GM19351 (cell line): ENCODE data around the gene MYH7B.

Experiments
- ATAC-seq: cut with Tn5 transposase; IDR thresholded peaks from one replicate; pipeline ENCODE4 v1.9.1; 2021; ENCODE audit warnings: mild to moderate bottlenecking, moderate library complexity; ENCODE audit not compliant: unreplicated experiment

The MYH7B gene

GRCh38 chr20:34990231-34990630, 34.6 kb downstream of the MYH7B start:
- no peak for ATAC-seq

DNA sequence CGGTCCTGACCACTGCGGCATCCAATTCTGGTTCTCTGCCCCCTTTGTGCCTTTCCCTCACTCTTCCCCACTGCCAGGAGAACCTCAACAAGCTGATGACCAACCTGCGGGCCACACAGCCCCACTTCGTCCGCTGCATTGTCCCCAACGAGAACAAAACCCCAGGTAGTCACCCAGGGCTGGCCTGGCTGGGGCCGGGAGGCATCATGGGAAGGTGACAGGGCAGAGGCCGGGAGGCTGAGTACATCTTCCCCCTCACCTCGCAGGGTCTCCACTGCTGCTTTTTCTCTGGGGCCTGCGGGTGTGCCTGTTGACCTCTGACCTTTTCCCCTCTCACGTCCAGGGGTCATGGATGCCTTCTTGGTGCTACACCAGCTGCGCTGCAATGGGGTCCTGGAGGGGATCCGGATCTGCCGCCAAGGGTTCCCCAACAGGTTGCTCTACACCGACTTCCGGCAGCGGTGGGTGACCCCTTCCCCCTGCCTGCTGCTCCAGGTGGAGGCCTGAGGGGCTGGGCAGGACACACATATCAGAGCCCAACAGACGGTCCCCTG, 35.1 kb downstream of the MYH7B start:
- ATAC-seq, result no peak

GRCh38 chr20:34992751-34993417, 37.2 kb downstream of the MYH7B start:
- ATAC-seq, result no peak

GRCh38 chr20:34993941-34994508, 38.4 kb downstream of the MYH7B start:
- ATAC-seq, result no peak

GRCh38 chr20:34994509-34995131, 39.0 kb downstream of the MYH7B start:
- no peak for ATAC-seq

DNA sequence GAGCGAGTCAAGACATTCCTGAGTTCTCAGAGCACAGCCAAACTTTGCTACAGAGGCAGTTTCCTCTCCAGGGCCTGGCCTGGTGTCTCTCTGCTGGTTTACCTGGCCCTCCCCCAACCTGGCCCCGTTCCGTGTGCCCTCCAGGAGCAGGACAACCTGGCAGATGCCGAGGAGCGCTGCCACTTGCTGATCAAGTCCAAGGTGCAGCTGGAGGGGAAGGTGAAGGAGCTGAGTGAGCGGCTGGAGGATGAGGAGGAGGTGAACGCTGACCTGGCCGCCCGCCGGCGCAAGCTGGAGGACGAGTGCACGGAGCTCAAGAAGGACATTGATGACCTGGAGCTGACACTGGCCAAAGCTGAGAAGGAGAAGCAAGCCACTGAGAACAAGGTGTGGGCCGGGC, 39.5 kb downstream of the MYH7B start:
- no peak for ATAC-seq

- ATAC-seq, result no peak
Measured at GRCh38 chr20:34995696-34996095, 40.0 kb downstream of the MYH7B start.

- no peak for ATAC-seq
Measured at GRCh38 chr20:34996243-34997028, 40.8 kb downstream of the MYH7B start.

- ATAC-seq, result no peak
Measured at GRCh38 chr20:34997131-34997561, 41.5 kb downstream of the MYH7B start.

- no peak for ATAC-seq
Measured at GRCh38 chr20:34997774-34998173, 42.1 kb downstream of the MYH7B start.

DNA sequence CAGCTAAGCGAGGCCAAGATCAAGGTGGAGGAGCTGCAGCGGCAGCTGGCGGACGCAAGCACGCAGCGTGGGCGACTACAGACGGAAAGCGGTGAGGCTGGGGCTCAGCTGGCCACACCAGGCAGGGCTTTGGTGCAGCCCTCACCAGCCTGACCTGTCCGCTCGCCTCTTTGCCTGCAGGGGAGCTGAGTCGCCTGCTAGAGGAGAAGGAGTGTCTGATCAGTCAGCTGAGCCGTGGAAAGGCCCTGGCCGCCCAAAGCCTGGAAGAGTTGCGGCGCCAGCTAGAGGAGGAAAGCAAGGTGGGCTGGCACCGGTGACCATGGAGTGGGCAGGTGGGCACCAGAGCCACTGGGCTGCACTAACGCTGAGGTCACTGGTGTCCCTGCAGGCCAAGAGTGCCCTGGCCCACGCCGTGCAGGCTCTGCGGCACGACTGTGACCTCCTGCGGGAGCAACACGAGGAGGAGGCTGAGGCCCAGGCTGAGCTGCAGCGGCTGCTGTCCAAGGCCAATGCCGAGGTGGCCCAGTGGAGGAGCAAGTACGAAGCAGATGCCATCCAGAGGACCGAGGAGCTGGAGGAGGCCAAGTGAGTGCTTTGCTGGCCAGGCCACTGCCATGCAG, 42.8 kb downstream of the MYH7B start:
- ATAC-seq, result no peak

DNA sequence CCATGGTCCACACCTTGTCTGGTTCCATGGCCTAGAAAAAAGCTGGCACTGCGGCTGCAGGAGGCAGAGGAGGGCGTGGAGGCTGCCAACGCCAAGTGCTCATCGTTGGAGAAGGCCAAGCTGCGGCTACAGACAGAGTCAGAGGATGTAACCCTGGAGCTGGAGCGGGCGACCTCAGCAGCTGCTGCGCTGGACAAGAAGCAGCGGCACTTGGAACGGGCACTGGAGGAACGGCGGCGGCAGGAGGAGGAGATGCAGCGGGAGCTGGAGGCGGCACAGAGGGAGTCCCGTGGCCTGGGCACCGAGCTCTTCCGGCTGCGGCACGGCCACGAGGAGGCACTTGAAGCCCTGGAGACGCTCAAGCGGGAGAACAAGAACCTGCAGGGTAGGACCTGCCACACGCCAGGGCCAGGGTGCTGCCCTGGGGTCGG, 43.4 kb downstream of the MYH7B start:
- no peak for ATAC-seq

DNA sequence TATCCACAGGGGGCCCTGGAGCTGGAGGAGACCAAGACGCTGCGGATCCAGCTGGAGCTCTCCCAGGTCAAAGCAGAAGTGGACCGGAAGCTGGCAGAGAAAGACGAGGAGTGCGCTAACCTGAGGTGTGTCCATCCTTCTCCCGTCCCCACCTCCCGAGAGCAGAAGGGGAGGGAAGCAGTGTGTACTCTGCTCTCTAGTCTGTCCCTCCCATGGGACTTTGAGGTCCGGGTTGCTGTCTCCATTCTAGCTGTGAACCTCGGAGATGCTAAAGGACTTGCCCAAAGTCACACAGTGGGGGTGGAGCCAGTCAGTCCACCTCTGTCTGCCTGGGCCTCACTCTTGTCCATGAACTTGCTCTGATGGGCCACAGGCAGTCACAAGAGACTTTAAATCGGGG, 44.1 kb downstream of the MYH7B start:
- no peak for ATAC-seq

- ATAC-seq, result no peak
Measured at GRCh38 chr20:35000311-35000921, 44.7 kb downstream of the MYH7B start.

- no peak for ATAC-seq
Measured at GRCh38 chr20:35000922-35001595, 45.4 kb downstream of the MYH7B start.

DNA sequence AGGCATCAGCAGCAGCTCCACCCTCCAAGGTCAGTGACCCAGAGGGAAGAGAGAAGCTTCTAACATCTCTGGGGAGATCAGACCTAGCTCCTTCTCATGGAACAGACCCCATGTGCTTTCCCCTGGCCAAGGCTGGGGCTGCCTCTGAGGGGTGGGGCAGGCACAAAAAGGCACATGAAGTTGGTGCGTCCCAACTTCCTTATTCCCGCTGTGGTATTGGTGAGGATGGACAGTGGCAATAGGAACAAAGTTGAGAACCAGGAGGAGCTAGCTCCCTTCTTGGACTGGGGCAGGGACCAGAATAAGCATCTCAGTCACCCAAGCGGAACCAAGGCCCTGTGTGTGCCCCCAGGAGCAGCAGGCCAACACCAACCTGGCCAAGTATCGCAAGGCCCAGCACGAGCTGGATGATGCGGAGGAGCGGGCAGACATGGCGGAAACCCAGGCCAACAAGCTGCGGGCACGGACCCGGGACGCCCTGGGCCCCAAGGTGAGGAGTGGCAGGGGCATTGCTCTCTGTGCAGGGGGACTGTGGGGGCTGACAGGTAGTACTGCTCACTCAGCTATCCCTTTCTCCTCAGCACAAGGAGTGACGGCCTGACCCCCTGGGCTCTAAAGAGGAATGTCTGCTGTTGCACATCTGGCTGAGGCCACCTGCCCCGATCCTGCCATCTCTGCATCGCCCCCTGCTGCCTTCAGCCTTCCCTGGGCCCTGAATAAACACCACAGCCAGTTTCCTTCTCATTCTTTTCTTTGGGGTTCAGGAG, 46.1 kb downstream of the MYH7B start:
- ATAC-seq, result no peak

DNA sequence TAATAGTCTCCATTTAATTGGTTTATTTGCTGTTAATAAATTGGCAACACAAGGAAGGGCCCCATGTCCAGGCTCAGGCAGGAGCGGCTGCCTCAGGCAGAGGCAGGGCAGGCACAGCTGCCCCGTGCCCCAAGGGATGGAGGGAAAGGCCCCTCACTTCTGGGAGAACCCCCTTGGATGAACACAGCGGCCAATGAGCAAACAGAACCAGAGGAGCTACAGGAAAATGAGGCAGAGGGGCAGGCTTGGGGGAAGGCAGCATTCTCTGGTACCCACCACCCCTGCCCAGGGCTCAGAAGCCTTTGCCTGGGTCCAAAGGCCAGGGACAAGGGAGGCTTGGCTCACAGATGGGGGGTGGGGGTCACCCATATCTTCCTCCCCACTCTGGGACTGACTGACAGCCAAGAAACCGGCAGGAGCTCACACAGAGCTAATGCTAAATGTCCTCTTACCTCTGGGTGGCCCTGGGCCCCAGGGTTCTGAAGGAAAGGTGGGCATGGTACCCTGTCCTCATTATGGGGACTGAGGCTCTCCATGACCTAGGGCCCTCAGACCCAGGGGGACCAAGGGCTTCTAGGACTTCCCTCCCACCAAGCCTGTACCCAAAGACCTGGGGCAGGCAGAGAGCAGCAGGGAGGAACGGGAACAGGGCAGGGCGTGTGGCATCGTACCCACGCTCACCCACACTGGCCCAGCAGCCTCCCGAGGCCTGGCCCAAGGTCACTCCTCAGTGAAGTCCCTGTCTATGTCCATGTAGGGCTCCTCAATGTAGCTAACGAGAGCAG, 47.0 kb downstream of the MYH7B start:
- ATAC-seq, result no peak
